ENCODE results near the gene INPP4A. TPM values are rescaled to one million over a fixed set of nuclear protein-coding genes. Genes with fewer than 3 reads are reported as not detected.

Gene INPP4A
- total and polyA plus RNA-seq, 7 donors = 1.8 to 49.9 (median 30.4) TPM

- H3K9me3 ChIP-seq = no peaks in the 10 kb centered on the region
- no peaks in the 10 kb centered on the region for H3K27me3 ChIP-seq
- peaks cover 0 to 16% (median 4%) of the 10 kb centered on the region in 4 donors for H3K36me3 ChIP-seq
- peak; percentile 21 for DNase-seq
- no peak overlapping the region for H3K4me3 ChIP-seq
- peaks cover 0 to 58% (median 38%) of the 10 kb centered on the region in 4 donors for H3K4me1 ChIP-seq
- intact Hi-C loops (cut with DNase I) = loop anchor here (5.0 kb wide), 2 partner anchors 46 to 104 kb away; no protein-coding TSS in a partner anchor
- TF ChIP-seq EP300 (IDR thresholded peaks at IDR 0.05) (no peak), POLR2A (IDR thresholded peaks at IDR 0.05) (no peak), CTCF (IDR thresholded peaks at IDR 0.05) (no peak)
- H3K27ac ChIP-seq = peak overlapping the region in 1 of 4 donors; percentile 78
- 83 to 84% methylated on average over 3 of the region's 3 CpGs for WGBS, 2 donors
Observed at GRCh38 chr2:98516571-98516970, 71.9 kb downstream of the INPP4A start.

GRCh38 chr2:98517636-98518035, 73.0 kb downstream of the INPP4A start:
- WGBS, 2 donors = 86% methylated on average over 2 of the region's 2 CpGs
- TF ChIP-seq CTCF (IDR thresholded peaks at IDR 0.05) (no peak), POLR2A (IDR thresholded peaks at IDR 0.05) (no peak), POLR2AphosphoS5 (IDR thresholded peaks at IDR 0.05) (no peak), EP300 (IDR thresholded peaks at IDR 0.05) (no peak)
- no peaks in the 10 kb centered on the region for H3K9me3 ChIP-seq
- intact Hi-C loops (cut with DNase I) = loop anchor here (5.0 kb wide), 2 partner anchors 45 to 105 kb away; no protein-coding TSS in a partner anchor
- peaks cover 0 to 58% (median 38%) of the 10 kb centered on the region in 4 donors for H3K4me1 ChIP-seq
- H3K36me3 ChIP-seq = peaks cover 0 to 22% (median 4%) of the 10 kb centered on the region in 4 donors
- no peaks in the 10 kb centered on the region for H3K27me3 ChIP-seq
- H3K27ac ChIP-seq = peak overlapping the region in 1 of 4 donors; percentile 64
- DNase-seq = no peak
- no peak overlapping the region for H3K4me3 ChIP-seq

GRCh38 chr2:98518101-98518500, 73.4 kb downstream of the INPP4A start:
- intact Hi-C loops (cut with DNase I) = loop anchor here (5.0 kb wide), 2 partner anchors 44 to 106 kb away; no protein-coding TSS in a partner anchor
- Histone ChIP-seq H3K4me1 (peaks cover 0 to 58% (median 38%) of the 10 kb centered on the region in 4 donors), H3K9me3 (no peaks in the 10 kb centered on the region), H3K27me3 (no peaks in the 10 kb centered on the region), H3K27ac (peak overlapping the region in 1 of 4 donors; percentile 64), H3K4me3 (no peak overlapping the region), H3K36me3 (peaks cover 0 to 22% (median 4%) of the 10 kb centered on the region in 4 donors)
- peak; percentile 68 for DNase-seq
- whole genome bisulfite sequencing, 2 donors = 63 to 64% methylated on average over 4 of the region's 4 CpGs
- TF ChIP-seq CTCF (IDR thresholded peaks at IDR 0.05) (peak; percentile 22 to 40 (median 29)), POLR2AphosphoS5 (IDR thresholded peaks at IDR 0.05) (peak in 2 of 4 donors; percentile 49 to 52), EP300 (IDR thresholded peaks at IDR 0.05) (no peak), POLR2A (IDR thresholded peaks at IDR 0.05) (no peak)

- peak overlapping the region in 3 of 4 donors; percentile 6 to 64 (median 44) for H3K27ac ChIP-seq
- H3K9me3 ChIP-seq = no peaks in the 10 kb centered on the region
- H3K36me3 ChIP-seq = peaks cover 0 to 22% (median 4%) of the 10 kb centered on the region in 4 donors
- intact Hi-C loops (cut with DNase I) = loop anchor here (5.0 kb wide), 2 partner anchors 43 to 107 kb away; no protein-coding TSS in a partner anchor
- TF ChIP-seq CTCF (IDR thresholded peaks at IDR 0.05) = no peak
- TF ChIP-seq POLR2AphosphoS5 (IDR thresholded peaks at IDR 0.05) = peak in 1 of 4 donors; percentile 8
- TF ChIP-seq EP300 (IDR thresholded peaks at IDR 0.05) = no peak
- TF ChIP-seq POLR2A (IDR thresholded peaks at IDR 0.05) = no peak
- H3K4me1 ChIP-seq = peaks cover 0 to 55% (median 37%) of the 10 kb centered on the region in 4 donors
- no peak overlapping the region for H3K4me3 ChIP-seq
- DNase-seq = peak; percentile 25
- H3K27me3 ChIP-seq = no peaks in the 10 kb centered on the region
- WGBS, 2 donors = 78 to 82% methylated on average over 6 of the region's 6 CpGs
Observed at GRCh38 chr2:98519156-98519555, 74.5 kb downstream of the INPP4A start.

Measured in sigmoid colon (tissue), 7 donors.